WTC11 (cell line): ENCODE data around the gene IFNAR1. TPM values are rescaled to one million over a fixed set of nuclear protein-coding genes. Genes with fewer than 3 reads are reported as not detected.

ENCODE experiments used
- ATAC-seq: fragments of 200-7000 bp; cut with Tn5 transposase; 2 replicates; pipeline ENCODE4 v1.10.0; 2021; ENCODE audit warnings: mild to moderate bottlenecking, moderate library complexity
- CTCF ChIA-PET: fragments of 300-600 bp; sonication (Branson Sonifier 250); formaldehyde crosslinking; loops from one replicate; lab custom pipeline; 2021; ENCODE audit warnings: antibody characterized with exemption; lab: Charles Lee
- POLR2A ChIA-PET: fragments of 350-600 bp; sonication (Branson Sonifier 250); formaldehyde crosslinking; loops from one replicate; lab custom pipeline; 2021; ENCODE audit warnings: antibody characterized with exemption; lab: Charles Lee
- DNase-seq: peaks from one replicate; pipeline ENCODE4 v3.0.0; 2021; ENCODE audit warnings: low spot score
- H3K27ac Mint-ChIP-seq: 2 replicates; pipeline ENCODE4 v1.8.0; 2021; ENCODE audit warnings: mixed read lengths
- H3K27me3 Mint-ChIP-seq: 2 replicates; pipeline ENCODE4 v1.8.0; 2021; ENCODE audit warnings: low read depth, mild to moderate bottlenecking, moderate library complexity, mixed read lengths
- H3K36me3 Mint-ChIP-seq: 2 replicates; pipeline ENCODE4 v1.8.0; 2021; ENCODE audit warnings: mixed read lengths
- H3K4me1 Mint-ChIP-seq: 2 replicates; pipeline ENCODE4 v1.8.0; 2022; ENCODE audit warnings: mixed read lengths
- H3K4me3 Mint-ChIP-seq: 2 replicates; pipeline ENCODE4 v1.8.0; 2021; ENCODE audit warnings: mild to moderate bottlenecking, moderate library complexity, mixed read lengths
- H3K9me3 Mint-ChIP-seq: 2 replicates; pipeline ENCODE4 v1.8.0; 2021; ENCODE audit warnings: mixed read lengths
- CREB1 ChIP-seq: sonication (generic); formaldehyde crosslinking; IDR thresholded peaks from 2 replicates; pipeline ENCODE4 v1.8.0; 2023; ENCODE audit warnings: mild to moderate bottlenecking, missing genetic modification reagents
- ESRRA ChIP-seq: sonication (generic); formaldehyde crosslinking; IDR thresholded peaks from 2 replicates; pipeline ENCODE4 v1.8.1; 2022; ENCODE audit warnings: mild to moderate bottlenecking, missing genetic modification reagents, borderline replicate concordance
- FOXP1 ChIP-seq: sonication (generic); formaldehyde crosslinking; IDR thresholded peaks from 2 replicates; pipeline ENCODE4 v1.8.0; 2022; ENCODE audit warnings: missing genetic modification reagents, mild to moderate bottlenecking, moderate library complexity, borderline replicate concordance
- KAT7 ChIP-seq: sonication (generic); formaldehyde crosslinking; IDR thresholded peaks from 2 replicates; pipeline ENCODE4 v1.8.1; 2023; ENCODE audit warnings: missing genetic modification reagents, mild to moderate bottlenecking, borderline replicate concordance
- MYBL2 ChIP-seq: sonication (generic); formaldehyde crosslinking; IDR thresholded peaks from 2 replicates; pipeline ENCODE4 v1.8.1; 2023; ENCODE audit warnings: mild to moderate bottlenecking, moderate library complexity, missing genetic modification reagents
- NFYB ChIP-seq: sonication (generic); formaldehyde crosslinking; conservative IDR thresholded peaks from 2 replicates; pipeline ENCODE4 v1.8.0; 2022; ENCODE audit warnings: low read depth, missing genetic modification reagents
- NR3C1 ChIP-seq: sonication (generic); formaldehyde crosslinking; conservative IDR thresholded peaks from 2 replicates; pipeline ENCODE4 v1.8.1; 2023; ENCODE audit warnings: low read depth, mild to moderate bottlenecking, missing genetic modification reagents
- PRDM15 ChIP-seq: sonication (generic); formaldehyde crosslinking; IDR thresholded peaks from 2 replicates; pipeline ENCODE4 v1.8.0; 2022; ENCODE audit warnings: missing genetic modification reagents
- TP53 ChIP-seq: sonication (generic); formaldehyde crosslinking; IDR thresholded peaks from 2 replicates; pipeline ENCODE4 v1.8.1; 2023; ENCODE audit warnings: mild to moderate bottlenecking, missing genetic modification reagents
- ZBTB21 ChIP-seq: sonication (generic); formaldehyde crosslinking; IDR thresholded peaks from 2 replicates; pipeline ENCODE4 v1.8.1; 2023; ENCODE audit warnings: mild to moderate bottlenecking, missing genetic modification reagents, borderline replicate concordance
- ZNF532 ChIP-seq: fragments of 250-450 bp; sonication (Bioruptor Pico); IDR thresholded peaks from 2 replicates; pipeline ENCODE4 v1.9.0; 2021; ENCODE audit warnings: mild to moderate bottlenecking, borderline replicate concordance
- total RNA-seq: library from RNA; stranded (reverse); gene quantifications from 3 replicates; pipeline ENCODE4 v1.2.3, GENCODE V29; 2021
- TF ChIP-seq, protein P1 (sequence below): sonication (generic); formaldehyde crosslinking; IDR thresholded peaks from 2 replicates; pipeline ENCODE4 v1.8.1; 2023; ENCODE audit warnings: mild to moderate bottlenecking, missing genetic modification reagents, borderline replicate concordance
- TF ChIP-seq, protein P2 (sequence below): sonication (generic); formaldehyde crosslinking; IDR thresholded peaks from 2 replicates; pipeline ENCODE4 v1.8.1; 2023; ENCODE audit warnings: mild to moderate bottlenecking, missing genetic modification reagents, moderate library complexity
- TF ChIP-seq, protein P3 (sequence below): sonication (generic); formaldehyde crosslinking; IDR thresholded peaks from 2 replicates; pipeline ENCODE4 v1.8.0; 2022; ENCODE audit warnings: mild to moderate bottlenecking, missing genetic modification reagents
- TF ChIP-seq, protein P4 (sequence below): sonication (generic); formaldehyde crosslinking; IDR thresholded peaks from 2 replicates; pipeline ENCODE4 v1.8.1; 2022; ENCODE audit warnings: mild to moderate bottlenecking, moderate library complexity, missing genetic modification reagents
- TF ChIP-seq, protein P5 (sequence below): sonication (generic); formaldehyde crosslinking; IDR thresholded peaks from 2 replicates; pipeline ENCODE4 v1.8.1; 2022; ENCODE audit warnings: missing genetic modification reagents, borderline replicate concordance

Gene IFNAR1
- total RNA-seq, 1 experiment from 2014 or later = 12.2 TPM

DNA sequence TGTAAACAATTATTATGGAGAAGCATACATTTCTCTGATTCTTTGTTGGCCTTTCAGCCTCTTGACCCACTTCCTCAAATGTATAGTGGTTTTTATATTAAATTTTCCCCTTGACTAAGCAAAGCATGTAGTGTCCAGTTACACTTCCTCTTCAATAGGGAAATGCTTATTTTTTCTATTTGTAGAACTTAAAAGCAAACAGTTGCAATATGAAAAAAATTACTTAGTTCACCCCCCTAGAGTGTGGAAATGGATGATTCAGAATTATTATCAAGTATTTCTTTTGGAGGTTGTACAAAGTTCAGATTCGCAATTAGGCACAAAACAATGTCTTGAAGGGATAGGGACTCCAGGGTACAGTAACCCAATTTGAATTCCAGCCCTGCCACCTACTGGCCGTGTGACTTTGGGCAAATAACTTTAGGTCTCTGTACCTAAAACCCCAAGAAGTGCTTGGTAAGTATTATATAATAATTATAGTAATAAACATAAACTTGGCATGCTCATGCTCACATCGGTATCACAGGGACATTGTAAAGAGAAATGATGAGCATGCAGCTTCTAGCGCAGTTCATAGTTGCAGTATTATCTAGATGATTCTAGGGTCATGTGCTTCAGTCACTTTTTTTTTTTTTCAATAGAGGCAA lies 49.8 kb downstream of the IFNAR1 start (continued):
- TF ChIP-seq, protein P1, sequence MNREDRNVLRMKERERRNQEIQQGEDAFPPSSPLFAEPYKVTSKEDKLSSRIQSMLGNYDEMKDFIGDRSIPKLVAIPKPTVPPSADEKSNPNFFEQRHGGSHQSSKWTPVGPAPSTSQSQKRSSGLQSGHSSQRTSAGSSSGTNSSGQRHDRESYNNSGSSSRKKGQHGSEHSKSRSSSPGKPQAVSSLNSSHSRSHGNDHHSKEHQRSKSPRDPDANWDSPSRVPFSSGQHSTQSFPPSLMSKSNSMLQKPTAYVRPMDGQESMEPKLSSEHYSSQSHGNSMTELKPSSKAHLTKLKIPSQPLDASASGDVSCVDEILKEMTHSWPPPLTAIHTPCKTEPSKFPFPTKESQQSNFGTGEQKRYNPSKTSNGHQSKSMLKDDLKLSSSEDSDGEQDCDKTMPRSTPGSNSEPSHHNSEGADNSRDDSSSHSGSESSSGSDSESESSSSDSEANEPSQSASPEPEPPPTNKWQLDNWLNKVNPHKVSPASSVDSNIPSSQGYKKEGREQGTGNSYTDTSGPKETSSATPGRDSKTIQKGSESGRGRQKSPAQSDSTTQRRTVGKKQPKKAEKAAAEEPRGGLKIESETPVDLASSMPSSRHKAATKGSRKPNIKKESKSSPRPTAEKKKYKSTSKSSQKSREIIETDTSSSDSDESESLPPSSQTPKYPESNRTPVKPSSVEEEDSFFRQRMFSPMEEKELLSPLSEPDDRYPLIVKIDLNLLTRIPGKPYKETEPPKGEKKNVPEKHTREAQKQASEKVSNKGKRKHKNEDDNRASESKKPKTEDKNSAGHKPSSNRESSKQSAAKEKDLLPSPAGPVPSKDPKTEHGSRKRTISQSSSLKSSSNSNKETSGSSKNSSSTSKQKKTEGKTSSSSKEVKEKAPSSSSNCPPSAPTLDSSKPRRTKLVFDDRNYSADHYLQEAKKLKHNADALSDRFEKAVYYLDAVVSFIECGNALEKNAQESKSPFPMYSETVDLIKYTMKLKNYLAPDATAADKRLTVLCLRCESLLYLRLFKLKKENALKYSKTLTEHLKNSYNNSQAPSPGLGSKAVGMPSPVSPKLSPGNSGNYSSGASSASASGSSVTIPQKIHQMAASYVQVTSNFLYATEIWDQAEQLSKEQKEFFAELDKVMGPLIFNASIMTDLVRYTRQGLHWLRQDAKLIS (CRISPR knock-in tag) = no peak
- no peak for TF ChIP-seq NFYB
- TF ChIP-seq, protein P2, sequence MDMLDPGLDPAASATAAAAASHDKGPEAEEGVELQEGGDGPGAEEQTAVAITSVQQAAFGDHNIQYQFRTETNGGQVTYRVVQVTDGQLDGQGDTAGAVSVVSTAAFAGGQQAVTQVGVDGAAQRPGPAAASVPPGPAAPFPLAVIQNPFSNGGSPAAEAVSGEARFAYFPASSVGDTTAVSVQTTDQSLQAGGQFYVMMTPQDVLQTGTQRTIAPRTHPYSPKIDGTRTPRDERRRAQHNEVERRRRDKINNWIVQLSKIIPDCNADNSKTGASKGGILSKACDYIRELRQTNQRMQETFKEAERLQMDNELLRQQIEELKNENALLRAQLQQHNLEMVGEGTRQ (CRISPR knock-in tag) = no peak
- no peak for TF ChIP-seq ESRRA (CRISPR knock-in tag)
- TF ChIP-seq FOXP1 (CRISPR knock-in tag) = no peak

DNA sequence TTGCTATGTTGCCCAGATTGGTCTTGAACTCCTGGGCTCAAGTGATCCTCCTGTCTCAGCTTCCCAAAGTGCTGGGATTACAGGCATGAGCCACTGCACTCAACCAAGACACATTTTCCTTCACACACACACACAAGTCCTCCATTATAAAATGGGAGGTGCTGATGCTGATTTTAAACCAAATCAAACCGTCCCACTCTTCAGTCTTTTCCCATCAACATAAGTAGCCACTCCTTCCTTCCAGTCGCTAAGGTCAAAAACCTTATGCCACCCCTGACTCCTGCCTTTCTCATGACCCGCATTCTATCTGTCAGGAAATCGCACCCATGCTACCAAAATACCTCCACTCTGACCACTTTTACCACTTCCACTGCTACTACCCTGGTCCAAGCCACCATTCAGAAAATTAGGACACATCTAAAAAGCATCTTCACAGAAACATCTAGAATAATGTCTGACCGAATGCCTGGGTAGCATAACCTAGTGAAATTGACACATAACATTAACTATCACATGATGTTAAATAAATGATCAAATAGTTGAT lies 50.4 kb downstream of the IFNAR1 start:
- no peak for TF ChIP-seq FOXP1 (CRISPR knock-in tag)
- TF ChIP-seq, protein P3, sequence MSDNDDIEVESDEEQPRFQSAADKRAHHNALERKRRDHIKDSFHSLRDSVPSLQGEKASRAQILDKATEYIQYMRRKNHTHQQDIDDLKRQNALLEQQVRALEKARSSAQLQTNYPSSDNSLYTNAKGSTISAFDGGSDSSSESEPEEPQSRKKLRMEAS (CRISPR knock-in tag) = no peak
- no peak for TF ChIP-seq KAT7 (CRISPR knock-in tag)
- no peak for TF ChIP-seq CREB1 (CRISPR knock-in tag)
- TF ChIP-seq ZBTB21 (CRISPR knock-in tag) = no peak
- no peak for TF ChIP-seq NR3C1 (CRISPR knock-in tag)
- TF ChIP-seq TP53 (CRISPR knock-in tag) = no peak
- no peak for TF ChIP-seq ZNF532 (CRISPR knock-in tag)
- no peak for TF ChIP-seq PRDM15 (CRISPR knock-in tag)
- TF ChIP-seq, protein P4, sequence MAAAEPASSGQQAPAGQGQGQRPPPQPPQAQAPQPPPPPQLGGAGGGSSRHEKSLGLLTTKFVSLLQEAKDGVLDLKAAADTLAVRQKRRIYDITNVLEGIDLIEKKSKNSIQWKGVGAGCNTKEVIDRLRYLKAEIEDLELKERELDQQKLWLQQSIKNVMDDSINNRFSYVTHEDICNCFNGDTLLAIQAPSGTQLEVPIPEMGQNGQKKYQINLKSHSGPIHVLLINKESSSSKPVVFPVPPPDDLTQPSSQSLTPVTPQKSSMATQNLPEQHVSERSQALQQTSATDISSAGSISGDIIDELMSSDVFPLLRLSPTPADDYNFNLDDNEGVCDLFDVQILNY (CRISPR knock-in tag) = no peak
- TF ChIP-seq MYBL2 (CRISPR knock-in tag) = no peak
- TF ChIP-seq, protein P5, sequence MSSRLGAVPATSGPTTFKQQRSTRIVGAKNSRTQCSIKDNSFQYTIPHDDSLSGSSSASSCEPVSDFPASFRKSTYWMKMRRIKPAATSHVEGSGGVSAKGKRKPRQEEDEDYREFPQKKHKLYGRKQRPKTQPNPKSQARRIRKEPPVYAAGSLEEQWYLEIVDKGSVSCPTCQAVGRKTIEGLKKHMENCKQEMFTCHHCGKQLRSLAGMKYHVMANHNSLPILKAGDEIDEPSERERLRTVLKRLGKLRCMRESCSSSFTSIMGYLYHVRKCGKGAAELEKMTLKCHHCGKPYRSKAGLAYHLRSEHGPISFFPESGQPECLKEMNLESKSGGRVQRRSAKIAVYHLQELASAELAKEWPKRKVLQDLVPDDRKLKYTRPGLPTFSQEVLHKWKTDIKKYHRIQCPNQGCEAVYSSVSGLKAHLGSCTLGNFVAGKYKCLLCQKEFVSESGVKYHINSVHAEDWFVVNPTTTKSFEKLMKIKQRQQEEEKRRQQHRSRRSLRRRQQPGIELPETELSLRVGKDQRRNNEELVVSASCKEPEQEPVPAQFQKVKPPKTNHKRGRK (CRISPR knock-in tag) = no peak
- CTCF ChIA-PET = interaction anchor here (0.7 to 2.5 kb wide), 2 partner anchors 14 to 178 kb away, joined by 3 to 10 read pairs; no protein-coding TSS in a partner anchor
- ATAC-seq (no peak), DNase-seq (no peak)
- H3K36me3 Mint-ChIP-seq = peaks cover 9% of the 10 kb centered on the region
- peaks cover 9% of the 10 kb centered on the region for H3K9me3 Mint-ChIP-seq
- H3K27ac Mint-ChIP-seq = no peak overlapping the region
- H3K4me3 Mint-ChIP-seq = no peak overlapping the region
- H3K27me3 Mint-ChIP-seq = no peaks in the 10 kb centered on the region; the same call in 1 of the 2 replicates
- POLR2A ChIA-PET = no interaction called here
- peaks cover 2% of the 10 kb centered on the region; the same call in 1 of the 2 replicates for H3K4me1 Mint-ChIP-seq
